ENCODE data around the gene C1orf115. TPM values are rescaled to one million over a fixed set of nuclear protein-coding genes. Genes with fewer than 3 reads are reported as not detected.

The C1orf115 gene
- total RNA-seq, 1 donor from 2014 or later, result 0.05 TPM

DNA sequence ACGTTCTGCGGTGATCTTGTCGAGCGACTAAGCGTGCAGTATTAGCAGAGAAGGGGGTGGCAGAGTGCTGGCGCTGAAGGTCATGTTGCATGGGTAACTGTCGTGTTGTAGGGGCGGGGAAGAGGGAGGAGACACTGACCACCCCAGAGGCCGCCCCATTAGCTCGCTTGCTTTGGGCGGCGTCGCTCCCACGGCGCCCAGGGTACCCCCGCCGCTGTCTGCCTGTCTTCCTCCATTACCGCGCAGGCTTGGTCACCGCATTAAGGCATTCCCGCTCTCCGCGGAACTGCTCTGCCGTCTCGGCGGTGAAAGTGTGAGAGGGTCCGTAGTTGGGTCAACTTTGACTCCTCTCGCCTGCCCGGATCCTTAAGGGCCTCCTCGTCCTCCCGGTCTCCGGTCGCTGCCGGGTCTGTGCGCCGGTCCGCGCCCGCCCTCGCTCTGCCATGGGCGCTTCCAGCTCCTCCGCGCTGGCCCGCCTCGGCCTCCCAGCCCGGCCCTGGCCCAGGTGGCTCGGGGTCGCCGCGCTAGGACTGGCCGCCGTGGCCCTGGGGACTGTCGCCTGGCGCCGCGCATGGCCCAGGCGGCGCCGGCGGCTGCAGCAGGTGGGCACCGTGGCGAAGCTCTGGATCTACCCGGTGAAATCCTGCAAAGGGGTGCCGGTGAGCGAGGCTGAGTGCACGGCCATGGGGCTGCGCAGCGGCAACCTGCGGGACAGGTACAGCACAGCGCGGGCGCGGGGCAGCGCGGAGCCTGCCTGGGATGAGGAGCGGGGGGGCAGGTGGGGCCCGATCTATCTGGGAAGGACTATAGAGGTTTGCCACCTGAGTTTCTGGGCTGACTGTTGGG is 58.1 kb downstream of the C1orf115 start, which contains the start of gene MTARC2:
Gene MTARC2 (plus strand): TSS at position 234 of the 846 bp plus-strand sequence. CDS start 210 bp downstream, at position 444.
- H3K27ac Mint-ChIP-seq, result no peak within 1 kb of the TSS
- no peaks in the 10 kb centered on the region for H3K36me3 Mint-ChIP-seq (ENCODE audit: low read depth)
- peak; percentile 58 for DNase-seq
- peak within 1 kb of the TSS; percentile 57 for H3K4me3 Mint-ChIP-seq
- intact Hi-C loops (cut with micrococcal nuclease), result no loop called here
- H3K9me3 Mint-ChIP-seq, result peaks cover 3% of the 10 kb centered on the region
- H3K27me3 Mint-ChIP-seq, result peaks cover 62% of the 10 kb centered on the region
- H3K4me1 Mint-ChIP-seq, result peaks cover 3% of the 10 kb centered on the region

Other genes starting within 250 kb of the C1orf115 start
- not detected in 2 replicates for gene MARK1, start 162.2 kb upstream of the C1orf115 start, total RNA-seq
- not detected in 2 replicates for gene MTARC2, start 58.0 kb downstream of the C1orf115 start, total RNA-seq
- gene MTARC1, start 96.5 kb downstream of the C1orf115 start, total RNA-seq, result not detected in 2 replicates
- gene HLX, start 189.1 kb downstream of the C1orf115 start, total RNA-seq, result 5.7 and 7.2 TPM in 2 replicates